ENCODE measurements around the gene RAB3C.

GRCh38 chr5:58648846-58649245, 66.0 kb downstream of the RAB3C start:
- TF ChIP-seq TAF1 (IDR thresholded peaks at IDR 0.05; ENCODE audit: borderline replicate concordance, low read depth, low read length), result no peak
- no peak for TF ChIP-seq POLR2A (IDR thresholded peaks at IDR 0.05; ENCODE audit: low read depth, low read length)
- TF ChIP-seq POLR2AphosphoS5 (IDR thresholded peaks at IDR 0.05; ENCODE audit: low read depth, low read length), result no peak
